HepG2 (cell line): ENCODE data around the gene CEP76. TPM values are rescaled to one million over a fixed set of nuclear protein-coding genes. Genes with fewer than 3 reads are reported as not detected.

Source experiments
- ASH2L ChIP-seq: fragments of 300-600, 200-600 bp; sonication (generic); IDR thresholded peaks from 2 replicates; pipeline ENCODE4 v1.7.0; 2017; ENCODE audit warnings: low read depth, mild to moderate bottlenecking, moderate library complexity, mixed read lengths, low read length; ENCODE audit not compliant: insufficient read length
- BORCS8-MEF2B ChIP-seq: sonication (generic); formaldehyde crosslinking; IDR thresholded peaks from 2 replicates; pipeline ENCODE4 v1.8.0; 2022; ENCODE audit warnings: mild to moderate bottlenecking, missing genetic modification reagents
- EED ChIP-seq: sonication (generic); formaldehyde crosslinking; IDR thresholded peaks from 2 replicates; pipeline ENCODE4 v1.5.0; 2020; ENCODE audit warnings: mild to moderate bottlenecking, missing genetic modification reagents
- MTF2 ChIP-seq: sonication (generic); formaldehyde crosslinking; IDR thresholded peaks from 2 replicates; pipeline ENCODE4 v1.5.0; 2020; ENCODE audit warnings: missing genetic modification reagents, borderline replicate concordance
- PHF8 ChIP-seq: sonication (generic); formaldehyde crosslinking; IDR thresholded peaks from 2 replicates; pipeline ENCODE4 v1.5.0; 2020; ENCODE audit warnings: missing genetic modification reagents
- RFX3 ChIP-seq: IDR thresholded peaks from 2 replicates; pipeline ENCODE4 v1.6.1; 2016; ENCODE audit warnings: missing biosample characterization, missing genetic modification reagents
- SIN3A ChIP-seq: IDR thresholded peaks from 2 replicates; pipeline ENCODE4 v1.6.1; 2011; ENCODE audit warnings: low read depth, mild to moderate bottlenecking, control low read depth, low read length, borderline replicate concordance
- SSRP1 ChIP-seq: IDR thresholded peaks from 2 replicates; pipeline ENCODE4 v1.6.1; 2016; ENCODE audit warnings: control low read depth
- THRA ChIP-seq: sonication (generic); formaldehyde crosslinking; IDR thresholded peaks from 2 replicates; pipeline ENCODE4 v1.4.0; 2020; ENCODE audit warnings: missing genetic modification reagents, borderline replicate concordance
- TMF1 ChIP-seq: sonication (generic); formaldehyde crosslinking; IDR thresholded peaks from 2 replicates; pipeline ENCODE4 v1.8.1; 2022; ENCODE audit warnings: low read depth, missing genetic modification reagents
- ZNF160 ChIP-seq: sonication (generic); formaldehyde crosslinking; IDR thresholded peaks from 2 replicates; pipeline ENCODE4 v1.8.0; 2022; ENCODE audit warnings: mild to moderate bottlenecking, inconsistent platforms, missing genetic modification reagents
- ZNF235 ChIP-seq: sonication (generic); formaldehyde crosslinking; IDR thresholded peaks from 2 replicates; pipeline ENCODE4 v1.8.1; 2023; ENCODE audit warnings: mild to moderate bottlenecking, missing genetic modification reagents, borderline replicate concordance
- ZNF547 ChIP-seq: sonication (generic); formaldehyde crosslinking; IDR thresholded peaks from 2 replicates; pipeline ENCODE4 v1.5.1; 2020; ENCODE audit warnings: mild to moderate bottlenecking, missing genetic modification reagents
- ZNF766 ChIP-seq: sonication (generic); formaldehyde crosslinking; IDR thresholded peaks from 2 replicates; pipeline ENCODE4 v1.5.0; 2020; ENCODE audit warnings: missing genetic modification reagents, borderline replicate concordance
- ZNF883 ChIP-seq: sonication (generic); formaldehyde crosslinking; IDR thresholded peaks from 2 replicates; pipeline ENCODE4 v1.5.1; 2020; ENCODE audit warnings: mild to moderate bottlenecking, missing genetic modification reagents; ENCODE audit errors: not compliant biosample characterization
- ZSCAN9 ChIP-seq: IDR thresholded peaks from 2 replicates; pipeline ENCODE4 v1.6.1; 2016; ENCODE audit warnings: borderline replicate concordance
- polyA plus RNA-seq, 8 experiments: library from polyadenylated mRNA; depleted of rRNA in 3 of 8; stranded (reverse) in 7 of 8; unstranded in 1 of 8; fragments of >200 nt; fragmentation: Illumina TruSeq in 4 of 8; extraction: Trizol in 4 of 8; gene quantifications; 2 replicates each; pipeline versions ENCODE4 v1.2.1 to v1.2.3, GENCODE V29; 2011 to 2016; ENCODE audit warnings: low read depth in 4 of 8, missing spikeins in 1 of 8, mixed read lengths in 1 of 8; ENCODE audit not compliant: insufficient read depth in 1 of 8
- total RNA-seq, 5 experiments: library from RNA; depleted of rRNA; stranded (reverse); fragments of >200 nt; fragmentation: Illumina TruSeq; extraction: Trizol; gene quantifications; 2 replicates each; pipeline ENCODE4 v1.2.3, GENCODE V29; 2016; ENCODE audit warnings: low read depth in 1 of 5
- TF ChIP-seq, protein P1 (sequence below): sonication (generic); formaldehyde crosslinking; IDR thresholded peaks from one replicate; pipeline ENCODE4 v1.5.1; 2020; ENCODE audit warnings: mild to moderate bottlenecking, missing genetic modification reagents; ENCODE audit errors: not compliant biosample characterization
- TF ChIP-seq, protein P2 (sequence below): IDR thresholded peaks from 2 replicates; pipeline ENCODE4 v1.6.1; 2012; ENCODE audit warnings: inconsistent platforms

Gene CEP76
- total and polyA plus RNA-seq, 2 of the 13 experiments (the other 11 are each of a cell fraction or from before 2014, with no cell fraction given): 13.9 to 15.1 TPM

DNA sequence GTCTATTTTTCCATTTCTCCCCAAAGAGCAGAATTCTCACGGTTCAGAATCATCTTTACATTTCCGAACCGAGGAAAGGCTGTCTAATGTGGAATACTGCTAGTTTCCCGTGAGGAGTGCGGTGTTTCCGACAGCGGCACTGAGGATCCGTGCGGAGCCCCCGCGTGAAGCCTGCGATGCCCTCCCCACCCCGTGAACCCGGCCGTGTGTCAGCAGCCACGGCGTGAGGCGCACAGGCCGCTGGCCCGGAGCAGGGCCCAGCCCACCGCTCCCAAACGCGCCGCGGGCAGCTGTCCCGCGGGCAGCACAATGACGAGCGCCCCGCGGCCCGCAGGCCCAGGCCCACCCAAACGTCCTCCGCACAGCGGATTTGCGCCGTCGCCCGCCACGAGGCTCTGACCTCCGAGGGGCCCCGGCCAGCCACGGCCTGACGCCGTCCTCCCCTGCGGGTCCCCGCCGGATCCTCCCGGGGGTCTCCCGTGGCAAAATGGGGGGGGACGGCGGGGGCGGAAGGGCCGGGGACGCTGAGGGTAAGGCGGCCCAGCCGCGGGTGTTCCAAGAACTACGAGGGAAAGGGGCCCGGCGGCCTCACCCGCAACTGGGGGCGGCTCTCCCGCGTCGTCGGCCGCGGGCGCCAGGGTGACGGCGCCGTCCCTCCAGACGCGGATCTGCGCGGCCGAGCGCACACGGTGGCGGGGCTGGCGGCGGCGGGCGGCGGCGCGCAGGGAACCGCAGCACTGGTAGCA is 45.4 kb downstream of the CEP76 start (continued):
- TF ChIP-seq ZNF547 (CRISPR knock-in tag): peak; percentile 70; the same call in 1 of the 2 replicates
- TF ChIP-seq ZNF235 (CRISPR knock-in tag): no peak
- peak; percentile 67 for TF ChIP-seq ASH2L
- TF ChIP-seq, protein P1, sequence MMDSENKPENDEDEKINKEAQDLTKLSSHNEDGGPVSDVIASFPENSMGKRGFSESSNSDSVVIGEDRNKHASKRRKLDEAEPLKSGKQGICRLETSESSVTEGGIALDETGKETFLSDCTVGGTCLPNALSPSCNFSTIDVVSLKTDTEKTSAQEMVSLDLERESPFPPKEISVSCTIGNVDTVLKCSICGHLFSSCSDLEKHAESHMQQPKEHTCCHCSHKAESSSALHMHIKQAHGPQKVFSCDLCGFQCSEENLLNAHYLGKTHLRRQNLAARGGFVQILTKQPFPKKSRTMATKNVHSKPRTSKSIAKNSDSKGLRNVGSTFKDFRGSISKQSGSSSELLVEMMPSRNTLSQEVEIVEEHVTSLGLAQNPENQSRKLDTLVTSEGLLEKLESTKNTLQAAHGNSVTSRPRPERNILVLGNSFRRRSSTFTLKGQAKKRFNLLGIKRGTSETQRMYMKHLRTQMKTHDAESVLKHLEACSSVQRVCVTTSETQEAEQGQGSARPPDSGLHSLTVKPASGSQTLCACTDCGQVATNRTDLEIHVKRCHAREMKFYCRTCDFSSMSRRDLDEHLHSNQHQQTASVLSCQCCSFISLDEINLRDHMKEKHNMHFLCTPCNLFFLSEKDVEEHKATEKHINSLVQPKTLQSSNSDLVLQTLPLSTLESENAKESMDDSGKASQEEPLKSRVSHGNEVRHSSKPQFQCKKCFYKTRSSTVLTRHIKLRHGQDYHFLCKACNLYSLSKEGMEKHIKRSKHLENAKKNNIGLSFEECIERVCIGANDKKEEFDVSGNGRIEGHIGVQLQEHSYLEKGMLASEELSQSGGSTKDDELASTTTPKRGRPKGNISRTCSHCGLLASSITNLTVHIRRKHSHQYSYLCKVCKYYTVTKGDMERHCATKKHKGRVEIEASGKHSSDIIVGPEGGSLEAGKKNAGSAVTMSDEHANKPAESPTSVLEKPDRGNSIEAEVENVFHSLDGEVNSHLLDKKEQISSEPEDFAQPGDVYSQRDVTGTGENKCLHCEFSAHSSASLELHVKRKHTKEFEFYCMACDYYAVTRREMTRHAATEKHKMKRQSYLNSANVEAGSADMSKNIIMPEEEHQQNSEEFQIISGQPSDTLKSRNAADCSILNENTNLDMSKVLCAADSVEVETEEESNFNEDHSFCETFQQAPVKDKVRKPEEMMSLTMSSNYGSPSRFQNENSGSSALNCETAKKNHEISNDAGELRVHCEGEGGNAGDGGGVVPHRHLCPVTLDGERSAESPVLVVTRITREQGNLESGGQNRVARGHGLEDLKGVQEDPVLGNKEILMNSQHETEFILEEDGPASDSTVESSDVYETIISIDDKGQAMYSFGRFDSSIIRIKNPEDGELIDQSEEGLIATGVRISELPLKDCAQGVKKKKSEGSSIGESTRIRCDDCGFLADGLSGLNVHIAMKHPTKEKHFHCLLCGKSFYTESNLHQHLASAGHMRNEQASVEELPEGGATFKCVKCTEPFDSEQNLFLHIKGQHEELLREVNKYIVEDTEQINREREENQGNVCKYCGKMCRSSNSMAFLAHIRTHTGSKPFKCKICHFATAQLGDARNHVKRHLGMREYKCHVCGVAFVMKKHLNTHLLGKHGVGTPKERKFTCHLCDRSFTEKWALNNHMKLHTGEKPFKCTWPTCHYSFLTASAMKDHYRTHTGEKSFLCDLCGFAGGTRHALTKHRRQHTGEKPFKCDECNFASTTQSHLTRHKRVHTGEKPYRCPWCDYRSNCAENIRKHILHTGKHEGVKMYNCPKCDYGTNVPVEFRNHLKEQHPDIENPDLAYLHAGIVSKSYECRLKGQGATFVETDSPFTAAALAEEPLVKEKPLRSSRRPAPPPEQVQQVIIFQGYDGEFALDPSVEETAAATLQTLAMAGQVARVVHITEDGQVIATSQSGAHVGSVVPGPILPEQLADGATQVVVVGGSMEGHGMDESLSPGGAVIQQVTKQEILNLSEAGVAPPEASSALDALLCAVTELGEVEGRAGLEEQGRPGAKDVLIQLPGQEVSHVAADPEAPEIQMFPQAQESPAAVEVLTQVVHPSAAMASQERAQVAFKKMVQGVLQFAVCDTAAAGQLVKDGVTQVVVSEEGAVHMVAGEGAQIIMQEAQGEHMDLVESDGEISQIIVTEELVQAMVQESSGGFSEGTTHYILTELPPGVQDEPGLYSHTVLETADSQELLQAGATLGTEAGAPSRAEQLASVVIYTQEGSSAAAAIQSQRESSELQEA (CRISPR knock-in tag): peak; percentile 54
- peak; percentile 77 for TF ChIP-seq PHF8 (CRISPR knock-in tag)
- TF ChIP-seq ZNF766 (CRISPR knock-in tag): no peak
- no peak; the same call in 1 of the 2 replicates for TF ChIP-seq ZSCAN9 (CRISPR knock-in tag)
- peak; percentile 60 for TF ChIP-seq ZNF883 (CRISPR knock-in tag)
- 0 out of 2 replicates have a peak, but pooled peaks have one; percentile 1 for TF ChIP-seq THRA (CRISPR knock-in tag)
- no peak for TF ChIP-seq SSRP1 (CRISPR knock-in tag)
- peak; percentile 74 for TF ChIP-seq BORCS8-MEF2B
- TF ChIP-seq ZNF160 (CRISPR knock-in tag): 0 out of 2 replicates have a peak, but pooled peaks have one; percentile 37
- peak; percentile 62; the same call in 1 of the 2 replicates for TF ChIP-seq TMF1 (CRISPR knock-in tag)
- 0 out of 2 replicates have a peak, but pooled peaks have one; percentile 78 for TF ChIP-seq MTF2
- TF ChIP-seq RFX3 (CRISPR knock-in tag): no peak
- no peak for TF ChIP-seq EED (CRISPR knock-in tag)
- TF ChIP-seq, protein P2, sequence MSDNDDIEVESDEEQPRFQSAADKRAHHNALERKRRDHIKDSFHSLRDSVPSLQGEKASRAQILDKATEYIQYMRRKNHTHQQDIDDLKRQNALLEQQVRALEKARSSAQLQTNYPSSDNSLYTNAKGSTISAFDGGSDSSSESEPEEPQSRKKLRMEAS: peak; percentile 82
- TF ChIP-seq SIN3A: peak; percentile 74; the same call in 1 of the 2 replicates
